GM19043 (cell line): ENCODE results near the gene NR5A2.
"Not testable (repeated sequence)": the region's sequence is repeated elsewhere in the genome, so short reads cannot be mapped to it uniquely, and the experiment has no call there.

ENCODE experiments used
- ATAC-seq: cut with Tn5 transposase; IDR thresholded peaks from one replicate; pipeline ENCODE4 v1.9.1; 2021; ENCODE audit warnings: low read depth; ENCODE audit not compliant: unreplicated experiment

Gene NR5A2

GRCh38 chr1:200184196-200184595, 156.7 kb downstream of the NR5A2 start:
- no peak for ATAC-seq

GRCh38 chr1:200185191-200185590, 157.7 kb downstream of the NR5A2 start:
- ATAC-seq: not testable (repeated sequence)

- not testable (repeated sequence) for ATAC-seq
Observed at GRCh38 chr1:200187332-200187731, 159.8 kb downstream of the NR5A2 start.

- ATAC-seq: no peak
Observed at GRCh38 chr1:200191993-200192392, 164.5 kb downstream of the NR5A2 start.

- ATAC-seq: no peak
Observed at GRCh38 chr1:200194477-200194876, 167.0 kb downstream of the NR5A2 start.

- ATAC-seq: no peak
Observed at GRCh38 chr1:200198236-200198635, 170.7 kb downstream of the NR5A2 start.

GRCh38 chr1:200205216-200205995, 177.9 kb downstream of the NR5A2 start:
- no peak for ATAC-seq

- no peak for ATAC-seq
Observed at GRCh38 chr1:200206340-200206739, 178.8 kb downstream of the NR5A2 start.

- ATAC-seq: no peak
Observed at GRCh38 chr1:200206761-200207160, 179.3 kb downstream of the NR5A2 start.

- peak; percentile 77 for ATAC-seq
Observed at GRCh38 chr1:200207711-200208126, 180.2 kb downstream of the NR5A2 start.

- ATAC-seq: no peak
Observed at GRCh38 chr1:200211157-200211556, 183.6 kb downstream of the NR5A2 start.

- ATAC-seq: no peak
Observed at GRCh38 chr1:200213392-200213791, 185.9 kb downstream of the NR5A2 start.

- no peak for ATAC-seq
Observed at GRCh38 chr1:200213921-200214320, 186.4 kb downstream of the NR5A2 start.

GRCh38 chr1:200215350-200215749, 187.8 kb downstream of the NR5A2 start:
- no peak for ATAC-seq

- no peak for ATAC-seq
Observed at GRCh38 chr1:200217703-200218102, 190.2 kb downstream of the NR5A2 start.

- ATAC-seq: no peak
Observed at GRCh38 chr1:200221614-200222282, 194.2 kb downstream of the NR5A2 start.

- ATAC-seq: no peak
Observed at GRCh38 chr1:200223207-200223606, 195.7 kb downstream of the NR5A2 start.

- ATAC-seq: no peak
Observed at GRCh38 chr1:200223613-200224012, 196.1 kb downstream of the NR5A2 start.

GRCh38 chr1:200224315-200224714, 196.8 kb downstream of the NR5A2 start:
- no peak for ATAC-seq

- no peak for ATAC-seq
Observed at GRCh38 chr1:200226268-200226968, 198.9 kb downstream of the NR5A2 start.

GRCh38 chr1:200226969-200227303, 199.4 kb downstream of the NR5A2 start:
- ATAC-seq: no peak
